K562 (cell line): ENCODE data around the gene CLIC5. TPM values are rescaled to one million over a fixed set of nuclear protein-coding genes. Genes with fewer than 3 reads are reported as not detected.

ENCODE experiments used
- ATAC-seq: fragments of 200-7000 bp; cut with Tn5 transposase; 3 replicates; pipeline ENCODE4 v1.9.1; 2020; ENCODE audit warnings: moderate library complexity
- BruUV-seq: library from RNA; stranded (reverse); fragments of 400-500 nt; replicated peaks from 2 replicates; lab custom pipeline; 2021; lab: Mats Ljungman, UMichigan
- CTCF ChIA-PET: fragments of 300-600 bp; formaldehyde crosslinking; extraction: SDS; loops from one replicate; lab custom pipeline; 2021; ENCODE audit warnings: low intra/inter-chr PET ratio; lab: Yijun Ruan, JAX
- POLR2A ChIA-PET: fragments of 300-600, 350-650 bp; sonication (Branson Sonifier 250); formaldehyde crosslinking; extraction: SDS; loops from one replicate; lab custom pipeline; 2021; ENCODE audit warnings: antibody characterized with exemption, inconsistent platforms; lab: Yijun Ruan, JAX
- DNase-seq, 4 experiments: peaks; one replicate each; pipeline versions ENCODE4 v3.0.0 to v3.0.0-alpha.2; 2011 to 2018; ENCODE audit warnings: low spot score in 3 of 4, mixed read lengths in 3 of 4; ENCODE audit errors: extremely low read depth in 1 of 4
- FAIRE-seq: peaks from 2 replicates; lab custom pipeline; 2011; peaks lifted over from hg19 to GRCh38; lab: Jason Lieb, UNC
- H2AFZ ChIP-seq: 2 replicates; pipeline ENCODE4 v1.6.0; 2011; ENCODE audit warnings: low read depth, low read length, control low read depth, inconsistent platforms
- H3K27ac ChIP-seq: fragments of 200-600 bp; 3 replicates; pipeline ENCODE4 v1.8.0; 2011; ENCODE audit warnings: low read depth, mild to moderate bottlenecking, control low read depth, inconsistent platforms, low read length, moderate library complexity, mixed read lengths; ENCODE audit errors: extremely low read depth
- H3K27me3 ChIP-seq, 2 experiments: fragments of 300-600 bp in 1 of 2; 2 replicates in 1 of 2; 3 replicates in 1 of 2; pipeline versions ENCODE4 v1.6.0 to v1.8.0; 2011; ENCODE audit warnings: inconsistent platforms in 2 of 2, low read length in 2 of 2, mild to moderate bottlenecking in 1 of 2, mixed read lengths in 1 of 2, moderate library complexity in 1 of 2; ENCODE audit not compliant: control insufficient read depth in 2 of 2, insufficient read depth in 2 of 2
- H3K36me3 ChIP-seq: fragments of 300-600 bp; 3 replicates; pipeline ENCODE4 v1.8.0; 2011; ENCODE audit warnings: mild to moderate bottlenecking, low read length, inconsistent platforms; ENCODE audit not compliant: control insufficient read depth, insufficient read depth
- H3K4me1 ChIP-seq, 2 experiments: fragments of 200-600 bp in 1 of 2; replicated peaks in 1 of 2; 2 replicates in 1 of 2; 3 replicates in 1 of 2; pipeline versions ENCODE4 v1.5.1 to v1.8.0; 2011; ENCODE audit warnings: inconsistent platforms in 2 of 2, low read length in 2 of 2, mild to moderate bottlenecking in 1 of 2, mixed read lengths in 1 of 2, moderate library complexity in 1 of 2; ENCODE audit not compliant: control insufficient read depth in 2 of 2, insufficient read depth in 2 of 2
- H3K4me2 ChIP-seq: 2 replicates; pipeline ENCODE4 v1.6.1; 2011; ENCODE audit warnings: low read length, control low read depth, inconsistent platforms, mixed read lengths; ENCODE audit not compliant: insufficient read depth
- H3K4me3 ChIP-seq: fragments of 200-600 bp; sonication (generic), shearing (Covaris generic); 2 replicates; pipeline ENCODE4 v1.5.1; 2016; ENCODE audit warnings: control low read depth, inconsistent platforms
- H3K79me2 ChIP-seq: fragments of 200-600 bp; 3 replicates; pipeline ENCODE4 v1.8.0; 2011; ENCODE audit warnings: low read length, inconsistent platforms; ENCODE audit not compliant: control insufficient read depth, insufficient read depth
- H3K9ac ChIP-seq, 2 experiments: 2 replicates each; pipeline versions ENCODE4 v1.6.0 to v1.6.1; 2011; ENCODE audit warnings: low read depth in 2 of 2, low read length in 2 of 2, control low read depth in 1 of 2, inconsistent platforms in 1 of 2, mild to moderate bottlenecking in 1 of 2, mixed read lengths in 1 of 2; ENCODE audit not compliant: insufficient read depth in 1 of 2
- H3K9me1 ChIP-seq: one replicate; pipeline ENCODE4 v1.6.0; 2011; ENCODE audit warnings: inconsistent platforms, mild to moderate bottlenecking, low read length, moderate library complexity; ENCODE audit not compliant: control insufficient read depth, insufficient read depth
- H3K9me3 ChIP-seq: replicated peaks from 2 replicates; pipeline ENCODE4 v1.5.1; 2011; ENCODE audit warnings: low read depth, low read length, inconsistent platforms; ENCODE audit not compliant: control insufficient read depth, insufficient read depth
- H4K20me1 ChIP-seq: replicated peaks from 2 replicates; pipeline ENCODE4 v1.6.1; 2011; ENCODE audit warnings: low read length, inconsistent platforms, mixed read lengths; ENCODE audit not compliant: control insufficient read depth, insufficient read depth
- E2F1 ChIP-seq: sonication (generic); formaldehyde crosslinking; IDR thresholded peaks from 2 replicates; pipeline ENCODE4 v1.8.1; 2023; ENCODE audit warnings: mild to moderate bottlenecking, missing genetic modification reagents, moderate library complexity
- FOXJ3 ChIP-seq: sonication (generic); formaldehyde crosslinking; IDR thresholded peaks from 2 replicates; pipeline ENCODE4 v1.4.0; 2020; ENCODE audit warnings: mild to moderate bottlenecking, missing genetic modification reagents
- MYNN ChIP-seq, 2 experiments: sonication (generic); formaldehyde crosslinking in 1 of 2; IDR thresholded peaks; 2 replicates each; pipeline versions ENCODE4 v1.5.0 to v1.6.1; 2016 to 2020; ENCODE audit warnings: antibody characterized with exemption in 1 of 2, missing genetic modification reagents in 1 of 2
- NCOR1 ChIP-seq: fragments of 450-650 bp; IDR thresholded peaks from 2 replicates; pipeline ENCODE4 v1.6.1; 2016; ENCODE audit warnings: mild to moderate bottlenecking, moderate library complexity
- NFXL1 ChIP-seq: fragments of 450-650 bp; formaldehyde crosslinking; IDR thresholded peaks from 2 replicates; pipeline ENCODE4 v1.4.0; 2021; ENCODE audit warnings: mild to moderate bottlenecking
- OTX1 ChIP-seq: fragments of 450-650 bp; formaldehyde crosslinking; IDR thresholded peaks from 2 replicates; pipeline ENCODE4 v1.4.0; 2022; ENCODE audit warnings: mild to moderate bottlenecking
- RBM39 ChIP-seq: fragments of 200-400 bp; formaldehyde crosslinking; optimal IDR thresholded peaks from 2 replicates; pipeline ENCODE3; 2018; ENCODE audit warnings: low read depth, low read length
- ZNF830 ChIP-seq: fragments of 250-450 bp; sonication (Bioruptor Pico); IDR thresholded peaks from 2 replicates; pipeline ENCODE4 v1.5.0; 2021; ENCODE audit warnings: mild to moderate bottlenecking
- WGBS: fragments of 100-300 bp; shearing (Covaris generic); methylation state at CpG from one replicate; pipeline ENCODE4 v1.1.6; 2016; ENCODE audit warnings: low coverage, mixed read lengths; ENCODE audit not compliant: insufficient coverage; ENCODE audit errors: missing lambda C conversion rate; 5-methylcytosine and 5-hydroxymethylcytosine counted together
- in situ Hi-C: fragments of 300-500 bp; cut with MboI; formaldehyde crosslinking; loops from 4 replicates; pipeline ENCODE4 v1.15.0; 2018; ENCODE audit warnings: inconsistent platforms, mixed read lengths
- intact Hi-C: fragments of 100-400 bp; cut with micrococcal nuclease; formaldehyde crosslinking; loops from 2 replicates; pipeline ENCODE4 v1.14.2; 2022
- polyA plus RNA-seq, 8 experiments: library from polyadenylated mRNA; depleted of rRNA in 4 of 8; stranded (reverse) in 5 of 8; unstranded in 3 of 8; fragments of >200 nt; fragmentation: Nextera tagmentation in 2 of 8; fragmentation: Illumina TruSeq in 1 of 8; extraction: Ambion mirVana in 2 of 8; extraction: Trizol in 1 of 8; gene quantifications; 2 replicates each; pipeline versions ENCODE4 v1.2.1 to v1.2.3, GENCODE V29; 2011 to 2014; ENCODE audit warnings: inconsistent platforms in 1 of 8, missing spikeins in 1 of 8
- total RNA-seq, 7 experiments: library from RNA; depleted of rRNA in 6 of 7; stranded (reverse); fragments of >200 nt in 6 of 7; fragmentation: Illumina TruSeq in 2 of 7; extraction: Trizol in 2 of 7; gene quantifications; 2 replicates each; pipeline versions ENCODE4 v1.2.1 to v1.2.3, GENCODE V29; 2011 to 2021; ENCODE audit warnings: low replicate concordance in 1 of 7
- TF ChIP-seq, protein P1 (sequence below): fragments of 450-650 bp; conservative IDR thresholded peaks from 2 replicates; pipeline ENCODE4 v1.6.1; 2016; ENCODE audit warnings: missing genetic modification characterization, low read depth, mild to moderate bottlenecking, control low read depth, missing compliant biosample characterization

CLIC5 gene
- total and polyA plus RNA-seq, 9 of the 15 experiments (the other 6 are each of a cell fraction or from before 2014, with no cell fraction given) = 0.31 TPM; not detected in 8

- TF ChIP-seq, protein P1, sequence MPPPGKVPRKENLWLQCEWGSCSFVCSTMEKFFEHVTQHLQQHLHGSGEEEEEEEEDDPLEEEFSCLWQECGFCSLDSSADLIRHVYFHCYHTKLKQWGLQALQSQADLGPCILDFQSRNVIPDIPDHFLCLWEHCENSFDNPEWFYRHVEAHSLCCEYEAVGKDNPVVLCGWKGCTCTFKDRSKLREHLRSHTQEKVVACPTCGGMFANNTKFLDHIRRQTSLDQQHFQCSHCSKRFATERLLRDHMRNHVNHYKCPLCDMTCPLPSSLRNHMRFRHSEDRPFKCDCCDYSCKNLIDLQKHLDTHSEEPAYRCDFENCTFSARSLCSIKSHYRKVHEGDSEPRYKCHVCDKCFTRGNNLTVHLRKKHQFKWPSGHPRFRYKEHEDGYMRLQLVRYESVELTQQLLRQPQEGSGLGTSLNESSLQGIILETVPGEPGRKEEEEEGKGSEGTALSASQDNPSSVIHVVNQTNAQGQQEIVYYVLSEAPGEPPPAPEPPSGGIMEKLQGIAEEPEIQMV (tag) = no peak
- no peak for TF ChIP-seq ZNF830
Observed at GRCh38 chr6:45899683-45899946, 116.0 kb downstream of the CLIC5 start (continued).

GRCh38 chr6:45898941-45899682 is 116.5 kb downstream of the CLIC5 start:
- no peaks in the 10 kb centered on the region for H4K20me1 ChIP-seq
- no peak overlapping the region for H3K9ac ChIP-seq
- H3K4me3 ChIP-seq = no peak overlapping the region
- BruUV-seq = no TSS peak
- no peak for DNase-seq
- intact Hi-C loops (no loop called here), in situ Hi-C loops (no loop called here)
- no peak for ATAC-seq
- no peak for FAIRE-seq
- H3K9me3 ChIP-seq = no peaks in the 10 kb centered on the region
- H3K9me1 ChIP-seq = no peaks in the 10 kb centered on the region
- ChIA-PET POLR2A (no interaction called here), CTCF (no interaction called here)
- TF ChIP-seq E2F1 (CRISPR knock-in tag) (no peak), FOXJ3 (CRISPR knock-in tag) (no peak), RBM39 (no peak), MYNN (IDR thresholded peaks at IDR 0.05) (no peak), MYNN (CRISPR knock-in tag; IDR thresholded peaks at IDR 0.05) (no peak), NFXL1 (CRISPR knock-in tag) (no peak), OTX1 (CRISPR knock-in tag) (no peak), NCOR1 (no peak)
- H3K4me1 ChIP-seq = no peaks in the 10 kb centered on the region
- H3K36me3 ChIP-seq = no peaks in the 10 kb centered on the region
- WGBS = under 1% methylated on average over 7 of the region's 7 CpGs
- no peak overlapping the region for H2AFZ ChIP-seq
- H3K4me2 ChIP-seq = no peak overlapping the region
- H3K27me3 ChIP-seq = peaks cover 4 to 12% of the 10 kb centered on the region in 2 experiments; a peak in 2 of 5 replicates
- no peaks in the 10 kb centered on the region for H3K79me2 ChIP-seq
- no peak overlapping the region for H3K27ac ChIP-seq
